DMS53 treated with DMSO at 0.1 percent for 48 hours (cell line): ENCODE results near the gene ITGA6.
A peak's percentile ranks its signal among the peaks of the same experiment; 100 is the strongest.

Experiments
- DNase-seq: peaks from one replicate; lab custom pipeline; 2025; ENCODE audit not compliant: unreplicated experiment; lab: John Stamatoyannopoulos, UW

The ITGA6 gene

GRCh38 chr2:172415865-172416183 is 11.6 kb upstream of the ITGA6 start:
- no peak for DNase-seq

GRCh38 chr2:172416447-172417058 is 10.8 kb upstream of the ITGA6 start:
- DNase-seq = no peak

DNA sequence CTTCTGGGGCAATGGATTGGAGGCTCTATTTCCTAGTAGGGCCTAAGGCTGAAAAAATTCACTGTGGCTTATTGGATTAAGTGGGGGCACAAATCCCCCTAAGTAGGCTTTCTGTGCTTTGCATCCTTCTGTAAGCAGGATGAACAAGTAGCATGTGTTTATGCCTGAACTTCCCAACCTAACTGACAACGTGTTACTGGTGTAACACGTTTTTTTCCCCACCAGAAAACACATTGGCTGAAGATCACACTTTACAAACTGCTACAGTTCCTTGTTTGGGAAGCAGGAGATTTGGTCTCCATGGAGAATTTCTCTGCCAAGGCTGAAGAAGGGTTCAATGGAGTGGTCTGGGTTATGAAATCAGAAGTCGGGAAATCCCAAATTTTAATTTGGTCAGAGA is 7.2 kb upstream of the ITGA6 start:
- DNase-seq = no peak

DNA sequence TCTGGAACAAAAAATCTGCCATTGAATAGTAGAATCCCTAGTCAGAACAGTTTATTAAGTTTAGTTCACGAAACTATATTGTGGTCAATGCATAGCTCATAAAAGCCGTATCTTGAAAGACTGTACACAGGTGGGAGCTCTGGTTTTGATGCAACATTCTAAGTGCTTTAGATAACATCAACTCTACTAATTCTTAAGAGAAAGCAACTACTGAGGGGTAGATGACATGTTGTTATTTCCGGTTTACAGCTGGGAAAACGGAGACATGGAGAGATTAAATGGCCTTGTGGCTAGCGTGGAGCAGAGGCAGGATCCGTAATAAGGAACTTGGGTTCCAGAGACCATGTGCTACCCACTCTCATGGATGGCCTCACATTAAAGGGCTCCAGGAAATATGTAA is 4.2 kb upstream of the ITGA6 start:
- no peak for DNase-seq

DNA sequence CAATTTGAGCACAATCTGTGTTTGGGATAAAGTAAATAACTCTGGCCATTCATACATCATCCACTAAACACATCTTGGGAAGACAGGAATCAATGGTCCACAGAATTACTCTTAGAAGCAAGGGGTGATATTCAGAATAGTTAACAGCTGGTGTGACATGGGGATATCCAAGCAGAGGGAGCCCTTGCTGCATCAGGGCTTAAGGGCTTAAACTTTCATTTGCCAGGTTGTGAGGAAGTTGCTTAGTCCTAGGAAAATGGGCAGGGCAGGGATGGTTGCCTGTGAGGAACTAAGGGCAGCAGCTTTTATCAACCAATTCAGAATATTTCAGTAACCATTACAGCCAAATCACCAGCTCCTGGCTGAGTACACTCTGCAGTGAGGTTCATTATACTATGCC is 2.0 kb upstream of the ITGA6 start:
- DNase-seq = no peak

DNA sequence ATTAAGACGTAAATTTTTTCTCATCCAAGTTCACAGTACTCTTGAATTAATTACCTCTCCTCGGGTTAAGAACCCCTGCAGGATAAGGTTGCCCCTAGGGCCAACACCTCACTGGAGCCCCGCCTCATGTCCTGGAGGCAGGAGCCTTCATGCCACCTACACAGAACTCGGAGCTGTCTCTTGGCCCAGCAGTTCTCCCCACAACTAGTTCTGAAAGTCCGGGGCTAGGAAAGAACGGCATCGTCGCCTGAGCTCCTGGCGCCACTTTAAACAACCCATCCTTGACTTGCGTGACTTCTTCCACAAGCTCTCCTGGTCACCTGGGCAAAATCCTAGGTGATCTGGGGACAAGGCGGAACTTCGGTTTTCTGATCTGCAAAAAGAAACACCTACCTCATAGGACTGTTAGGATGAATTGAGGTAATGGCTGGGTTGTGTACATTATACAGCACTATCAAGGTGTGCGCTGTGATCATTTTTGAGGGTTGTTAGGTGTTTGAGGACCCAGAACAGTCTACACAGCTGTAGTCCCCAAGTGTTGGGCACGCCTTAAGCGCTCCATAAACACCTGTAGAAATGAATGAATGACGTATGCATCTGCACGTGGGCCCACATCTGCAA is 641 bp upstream of the ITGA6 start:
- no peak for DNase-seq

GRCh38 chr2:172427990-172428831 is 825 bp downstream of the ITGA6 start:
- DNase-seq = peak; percentile 32

DNA sequence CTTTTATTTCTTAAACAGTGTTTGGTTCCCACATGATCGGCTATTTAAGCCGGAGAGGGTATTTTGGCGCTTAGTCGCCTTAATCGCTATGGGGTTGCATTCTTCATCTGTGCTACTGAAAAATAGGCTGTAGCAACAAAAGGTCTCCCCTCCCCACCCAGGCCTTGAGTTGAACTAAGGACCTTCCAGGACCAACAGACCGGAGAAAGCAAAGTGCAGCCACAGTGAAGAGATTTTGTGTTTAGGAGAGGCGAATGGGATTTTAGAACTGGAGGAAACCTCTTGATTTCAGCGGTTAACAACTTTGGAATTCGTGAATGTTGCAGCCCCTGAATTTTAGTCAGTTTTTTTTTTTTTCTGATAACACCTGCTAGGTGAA is 1.4 kb downstream of the ITGA6 start:
- DNase-seq = no peak

DNA sequence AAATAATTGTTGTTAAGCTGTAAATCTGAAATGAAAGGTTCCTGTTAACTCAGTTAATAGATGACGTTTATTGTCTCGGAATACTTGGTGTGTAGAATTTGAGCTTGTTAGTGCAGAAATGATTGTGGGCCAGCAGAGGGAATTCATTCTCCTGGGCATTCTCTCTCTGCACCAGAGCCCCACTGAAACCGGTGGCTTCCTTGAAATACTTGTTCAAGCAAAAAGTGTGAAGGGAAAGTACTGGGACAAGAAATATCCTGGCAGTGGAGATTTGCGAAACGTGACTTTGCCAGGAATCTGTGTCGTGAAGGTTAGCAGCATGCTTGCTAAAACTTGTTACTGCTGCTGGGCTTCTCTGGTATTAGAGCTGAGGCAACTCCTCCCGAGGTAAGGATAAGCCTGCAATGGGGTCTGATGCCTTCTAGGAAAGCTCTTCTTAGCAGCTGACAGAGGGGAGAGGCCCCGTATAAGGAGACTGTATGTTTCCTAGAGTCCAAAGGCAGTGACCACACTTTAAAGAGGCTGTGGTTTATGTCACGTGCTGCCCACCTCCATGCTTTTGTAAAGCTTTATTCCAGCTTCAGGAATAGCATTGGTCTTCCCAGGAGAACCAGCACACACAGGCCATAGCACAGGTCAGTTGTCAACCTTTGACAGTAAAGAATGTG is 2.0 kb downstream of the ITGA6 start:
- no peak for DNase-seq

GRCh38 chr2:172430027-172430426 is 2.6 kb downstream of the ITGA6 start:
- DNase-seq = no peak

DNA sequence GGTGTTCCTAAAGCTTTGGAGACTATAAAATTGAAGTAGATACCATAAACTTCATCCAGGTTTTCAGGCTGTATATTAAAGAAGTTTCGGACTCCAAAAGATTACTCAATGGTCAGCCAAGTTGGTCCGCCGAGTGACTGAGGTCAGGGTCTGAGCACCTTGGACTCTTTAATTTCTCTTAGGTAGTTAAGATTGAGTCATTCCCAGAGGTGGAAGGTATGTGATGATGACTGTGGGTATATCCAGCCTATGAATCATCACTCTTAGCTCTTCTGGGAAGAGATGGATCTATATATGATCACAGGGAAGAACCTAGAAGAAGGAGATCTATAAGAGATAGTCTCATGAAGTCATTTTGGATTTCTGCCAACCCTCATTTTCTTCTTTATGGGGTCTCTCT is 3.3 kb downstream of the ITGA6 start:
- no peak for DNase-seq

DNA sequence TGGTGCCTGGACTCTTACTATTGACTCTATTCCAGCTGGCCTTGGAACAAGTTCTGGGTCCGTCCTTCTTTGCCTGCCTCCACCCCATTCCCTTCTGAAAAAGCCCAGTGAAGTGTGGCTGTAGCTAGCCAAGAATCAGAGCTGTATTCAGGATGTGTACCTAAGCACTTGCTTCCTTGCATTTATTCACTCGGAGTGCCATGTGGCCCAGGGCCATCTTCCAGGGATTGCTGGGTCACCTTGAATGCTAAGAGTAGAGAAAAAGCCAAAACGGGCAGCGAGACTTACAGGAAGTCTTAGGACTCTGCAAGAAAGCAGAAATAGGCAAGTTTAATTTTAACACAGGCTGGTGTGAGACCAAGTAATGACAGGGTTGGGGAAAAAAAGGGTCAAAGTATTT is 4.1 kb downstream of the ITGA6 start:
- DNase-seq = no peak

DNA sequence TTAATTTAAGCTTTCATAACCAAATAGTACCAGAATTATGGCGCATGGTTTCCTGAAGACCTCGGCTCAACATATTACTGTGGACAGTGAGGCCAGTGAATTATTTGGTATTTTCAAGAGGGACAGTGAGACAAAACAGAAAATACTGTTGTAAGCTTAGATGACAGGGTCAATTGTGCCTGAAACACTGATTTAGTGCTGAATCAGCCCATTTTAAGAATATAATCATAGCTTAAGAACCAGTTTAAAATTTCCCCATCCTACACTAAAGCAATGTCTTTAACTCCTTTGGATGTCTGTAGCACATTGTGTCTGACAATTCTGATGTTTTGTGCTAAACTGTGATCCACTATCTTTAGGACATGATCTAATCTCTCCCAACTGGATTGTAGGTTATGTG is 4.6 kb downstream of the ITGA6 start:
- no peak for DNase-seq

DNA sequence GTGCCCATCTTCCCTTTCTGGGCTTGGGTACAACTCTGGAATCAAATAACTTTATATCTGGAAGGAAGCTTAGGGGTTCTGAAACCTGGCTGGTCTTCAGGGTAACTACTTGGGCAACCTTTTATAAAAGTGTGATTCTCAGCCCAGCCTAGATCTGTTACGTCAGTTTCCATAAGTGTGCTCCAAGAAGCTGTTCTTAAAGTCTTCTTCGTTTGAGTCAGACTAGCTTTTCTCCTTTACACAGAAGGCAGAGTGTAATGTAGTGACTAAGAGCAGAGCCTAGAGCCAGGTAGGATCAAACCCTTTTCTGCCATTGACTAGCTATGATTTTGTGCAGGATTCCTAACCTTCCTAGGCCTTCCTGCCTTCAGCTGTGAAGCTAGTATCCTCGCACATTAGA is 5.8 kb downstream of the ITGA6 start:
- DNase-seq = no peak

- peak; percentile 13 for DNase-seq
Observed at GRCh38 chr2:172434821-172435605, 7.6 kb downstream of the ITGA6 start.

DNA sequence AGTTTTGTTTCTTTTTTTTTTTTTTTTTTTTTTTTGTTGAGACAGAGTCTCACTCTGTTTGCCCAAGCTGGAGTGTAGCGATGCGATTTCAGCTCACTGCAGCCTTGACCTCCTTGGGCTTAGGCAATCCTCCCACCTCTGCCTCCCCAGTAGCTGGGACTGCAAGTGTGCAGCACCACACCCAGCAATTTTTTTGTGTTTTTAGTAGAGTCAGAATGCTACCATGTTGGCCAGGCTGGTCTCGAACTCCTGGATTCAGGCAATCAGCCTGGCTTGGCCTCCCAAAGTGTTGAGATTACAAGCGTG is 8.2 kb downstream of the ITGA6 start:
- DNase-seq = no peak

DNA sequence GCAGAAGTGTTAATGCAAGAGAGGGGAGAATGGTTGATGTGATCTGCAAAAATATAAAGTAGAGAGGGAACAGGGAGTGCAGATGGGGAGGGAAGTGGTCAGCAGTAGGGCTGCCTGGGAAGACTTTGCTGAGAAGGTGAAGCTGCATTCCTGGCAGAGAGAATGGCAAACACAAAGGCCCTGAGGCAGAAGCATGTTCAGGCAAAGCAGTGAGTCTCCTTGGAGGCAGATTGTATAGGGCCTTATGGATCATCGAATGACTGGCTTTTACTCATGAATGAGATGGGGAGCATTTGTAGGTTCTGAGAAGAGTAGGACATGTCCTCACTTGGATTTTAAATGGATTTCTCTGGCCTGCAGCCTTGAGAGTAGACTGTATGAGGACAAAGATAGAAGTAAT is 9.5 kb downstream of the ITGA6 start:
- no peak for DNase-seq

DNA sequence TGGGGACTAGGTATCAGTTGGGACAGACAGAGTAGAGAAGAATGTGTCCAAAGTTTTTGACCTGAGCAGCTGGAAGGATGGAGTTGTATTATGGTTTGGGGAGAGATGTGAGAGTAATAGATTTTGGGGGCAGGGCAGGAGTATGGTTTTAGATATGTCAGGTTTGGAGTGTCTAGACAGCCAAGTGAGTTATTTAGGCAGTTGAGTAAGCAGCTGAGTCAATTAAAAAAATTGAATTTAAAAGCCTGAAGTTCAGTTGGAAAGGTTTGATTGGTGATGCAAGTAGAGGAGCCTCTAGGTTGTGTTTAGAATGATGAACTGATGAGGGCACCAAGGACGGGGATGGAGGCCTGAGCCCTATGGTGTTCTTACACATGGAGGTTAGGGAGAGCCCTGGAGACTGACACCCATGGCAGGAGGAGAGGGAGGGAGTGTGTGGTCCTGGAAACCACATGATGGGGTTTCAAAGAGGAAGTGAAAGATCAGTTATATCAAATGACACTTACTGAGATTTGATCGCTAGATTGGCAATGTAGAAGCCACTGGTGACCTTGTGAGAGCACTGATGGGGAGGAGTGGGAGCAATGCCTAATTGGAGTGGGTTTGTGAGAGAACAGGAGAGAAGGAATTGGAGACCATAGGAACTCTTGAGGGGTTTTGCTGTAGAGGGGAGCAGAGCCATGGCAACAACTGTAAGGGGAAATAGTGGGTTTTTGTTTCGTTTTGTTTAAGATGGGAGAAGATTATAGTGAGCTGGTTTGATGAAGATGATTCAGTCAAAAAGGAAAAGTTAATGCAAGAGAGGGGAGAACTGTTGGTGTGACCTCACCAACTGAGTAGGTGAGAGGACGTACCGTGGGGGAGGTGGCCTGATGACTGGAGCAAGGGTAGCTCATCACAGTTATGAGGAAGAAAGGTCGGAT is 10.3 kb downstream of the ITGA6 start:
- no peak for DNase-seq

- no peak for DNase-seq
Observed at GRCh38 chr2:172438741-172439508, 11.5 kb downstream of the ITGA6 start.

DNA sequence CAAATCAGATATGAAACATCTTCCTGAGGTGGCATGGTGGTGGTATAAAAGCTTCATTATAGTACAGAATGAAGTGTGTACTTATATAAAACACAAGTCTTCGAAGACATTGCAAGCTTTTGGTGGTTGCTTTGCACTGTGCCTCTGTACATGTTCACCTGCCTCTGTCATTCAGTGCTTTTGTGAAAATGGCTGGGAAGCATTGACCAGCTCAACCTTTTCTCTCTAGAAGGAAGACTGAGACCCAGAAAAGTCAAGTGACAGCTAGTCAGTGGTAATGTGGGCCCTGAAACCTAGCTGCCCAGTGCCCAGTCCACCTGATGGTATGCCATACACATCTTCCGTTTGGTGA is 12.1 kb downstream of the ITGA6 start:
- no peak for DNase-seq
